D721Med (cell line): Measurements from ENCODE around the gene SPTBN4.

Source experiments
- DNase-seq: peaks from one replicate; pipeline ENCODE4 v3.0.0; 2011; ENCODE audit warnings: low spot score; ENCODE audit not compliant: insufficient read length
- FAIRE-seq: peaks from 2 replicates; lab custom pipeline; 2011; peaks lifted over from hg19 to GRCh38; lab: Jason Lieb, UNC
- TF ChIP-seq, protein P1 (sequence below): IDR thresholded peaks from 2 replicates; pipeline ENCODE4 v1.5.1; 2012; ENCODE audit warnings: mild to moderate bottlenecking, control low read depth; ENCODE audit not compliant: insufficient read depth; ENCODE audit errors: missing control alignments

The SPTBN4 gene

GRCh38 chr19:40466985-40467734, at the start of gene SPTBN4:
TSS of gene SPTBN4 (plus strand) at chr19:40467001. CDS start at chr19:40472622, 5,621 bp downstream.
- DNase-seq (no peak), FAIRE-seq (no peak)
- TF ChIP-seq, protein P1, sequence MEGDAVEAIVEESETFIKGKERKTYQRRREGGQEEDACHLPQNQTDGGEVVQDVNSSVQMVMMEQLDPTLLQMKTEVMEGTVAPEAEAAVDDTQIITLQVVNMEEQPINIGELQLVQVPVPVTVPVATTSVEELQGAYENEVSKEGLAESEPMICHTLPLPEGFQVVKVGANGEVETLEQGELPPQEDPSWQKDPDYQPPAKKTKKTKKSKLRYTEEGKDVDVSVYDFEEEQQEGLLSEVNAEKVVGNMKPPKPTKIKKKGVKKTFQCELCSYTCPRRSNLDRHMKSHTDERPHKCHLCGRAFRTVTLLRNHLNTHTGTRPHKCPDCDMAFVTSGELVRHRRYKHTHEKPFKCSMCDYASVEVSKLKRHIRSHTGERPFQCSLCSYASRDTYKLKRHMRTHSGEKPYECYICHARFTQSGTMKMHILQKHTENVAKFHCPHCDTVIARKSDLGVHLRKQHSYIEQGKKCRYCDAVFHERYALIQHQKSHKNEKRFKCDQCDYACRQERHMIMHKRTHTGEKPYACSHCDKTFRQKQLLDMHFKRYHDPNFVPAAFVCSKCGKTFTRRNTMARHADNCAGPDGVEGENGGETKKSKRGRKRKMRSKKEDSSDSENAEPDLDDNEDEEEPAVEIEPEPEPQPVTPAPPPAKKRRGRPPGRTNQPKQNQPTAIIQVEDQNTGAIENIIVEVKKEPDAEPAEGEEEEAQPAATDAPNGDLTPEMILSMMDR: no peak

- TF ChIP-seq, protein P1: no peak
- FAIRE-seq (no peak), DNase-seq (no peak)
These were observed 49.2 kb upstream of the SPTBN4 start for GRCh38 chr19:40417643-40417981.

- TF ChIP-seq, protein P1: no peak
- FAIRE-seq: no peak
- DNase-seq: no peak
These were observed 48.8 kb upstream of the SPTBN4 start for GRCh38 chr19:40418040-40418439.

DNA sequence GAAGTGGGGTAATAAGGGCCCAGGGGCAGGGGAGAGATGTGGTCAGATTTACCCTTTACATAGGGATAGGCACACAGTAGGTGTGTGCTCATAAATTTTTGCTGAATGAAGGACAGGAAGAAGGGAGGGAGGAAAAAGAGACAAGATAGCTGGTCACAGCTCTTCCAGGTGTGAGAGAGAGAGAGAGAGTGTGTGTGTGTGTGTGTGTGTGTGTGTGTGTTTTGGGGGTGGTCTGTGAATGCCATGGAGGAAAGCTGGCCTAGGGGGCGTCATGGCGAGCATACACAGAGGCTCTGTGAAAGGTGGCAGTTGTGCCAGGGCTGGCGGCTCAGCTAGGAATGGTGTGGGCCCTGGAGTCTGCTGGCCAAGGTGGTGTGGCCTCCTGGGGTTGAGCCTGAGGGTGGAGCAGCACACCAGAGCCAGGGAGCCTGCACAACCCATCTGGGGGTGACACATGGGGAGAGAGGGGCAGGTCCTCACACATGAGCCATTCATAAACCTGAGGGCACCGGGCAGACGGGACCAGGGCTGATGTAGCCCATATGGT, 47.7 kb upstream of the SPTBN4 start:
- FAIRE-seq: no peak
- TF ChIP-seq, protein P1: no peak
- no peak for DNase-seq

- no peak for DNase-seq
- no peak for FAIRE-seq
These were observed 47.0 kb upstream of the SPTBN4 start for GRCh38 chr19:40419780-40420179.

DNA sequence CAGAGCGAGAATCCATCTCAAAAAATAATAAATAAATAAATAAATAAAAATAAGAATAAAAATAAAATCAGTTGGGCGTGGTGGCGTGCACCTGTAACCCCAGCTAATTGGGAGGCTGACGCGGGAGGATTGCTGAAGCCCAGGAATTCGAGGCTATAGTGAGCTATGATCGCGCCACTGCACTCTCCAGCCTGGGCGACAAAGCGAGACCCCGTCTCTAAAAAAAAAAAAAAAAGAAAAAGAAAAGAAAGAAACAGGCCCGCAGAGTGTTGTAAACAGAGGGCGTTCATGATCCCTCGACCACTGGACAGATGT, 46.4 kb upstream of the SPTBN4 start:
- FAIRE-seq (no peak), DNase-seq (no peak)
- TF ChIP-seq, protein P1: no peak

More at GRCh38 chr19:40419780-40420179, 47.0 kb upstream of the SPTBN4 start:
- TF ChIP-seq, protein P1: no peak
